GM04503 (cell line): Measurements from ENCODE around the gene CD47.

Source experiments
- DNase-seq: peaks from one replicate; pipeline ENCODE4 v3.0.0-alpha.2; 2012; ENCODE audit warnings: low read depth

The CD47 gene

GRCh38 chr3:108091498-108092250 is 843 bp upstream of the CD47 start:
- DNase-seq = no peak

GRCh38 chr3:108090049-108090700 is 656 bp downstream of the CD47 start:
- DNase-seq = no peak

- no peak for DNase-seq
These were observed 1.3 kb downstream of the CD47 start for GRCh38 chr3:108089579-108089978.

- DNase-seq = no peak
These were observed 2.1 kb downstream of the CD47 start for GRCh38 chr3:108088697-108089096.

GRCh38 chr3:108088146-108088545 is 2.7 kb downstream of the CD47 start:
- DNase-seq = no peak

GRCh38 chr3:108086653-108087052 is 4.2 kb downstream of the CD47 start:
- DNase-seq = no peak

GRCh38 chr3:108085810-108086350 is 5.0 kb downstream of the CD47 start:
- DNase-seq = no peak

- no peak for DNase-seq
These were observed 5.5 kb downstream of the CD47 start for GRCh38 chr3:108085370-108085769.

GRCh38 chr3:108079877-108080276 is 11.0 kb downstream of the CD47 start:
- DNase-seq = no peak

GRCh38 chr3:108079043-108079442 is 11.8 kb downstream of the CD47 start:
- no peak for DNase-seq

- no peak for DNase-seq
These were observed 14.3 kb downstream of the CD47 start for GRCh38 chr3:108076564-108076963.

- DNase-seq = peak; percentile 8
These were observed 16.9 kb downstream of the CD47 start for GRCh38 chr3:108073764-108074431.

- DNase-seq = no peak
These were observed 19.5 kb downstream of the CD47 start for GRCh38 chr3:108071368-108071767.

- DNase-seq = no peak
These were observed 20.5 kb downstream of the CD47 start for GRCh38 chr3:108070356-108070755.

- DNase-seq = no peak
These were observed 23.1 kb downstream of the CD47 start for GRCh38 chr3:108067768-108068167.

GRCh38 chr3:108065096-108065495 is 25.7 kb downstream of the CD47 start:
- no peak for DNase-seq

GRCh38 chr3:108064293-108064887 is 26.4 kb downstream of the CD47 start:
- no peak for DNase-seq

GRCh38 chr3:108062051-108062450 is 28.8 kb downstream of the CD47 start:
- no peak for DNase-seq

GRCh38 chr3:108060331-108060730 is 30.5 kb downstream of the CD47 start:
- DNase-seq = no peak

GRCh38 chr3:108055931-108056330 is 34.9 kb downstream of the CD47 start:
- no peak for DNase-seq

- no peak for DNase-seq
These were observed 35.9 kb downstream of the CD47 start for GRCh38 chr3:108054935-108055334.

GRCh38 chr3:108053483-108053882 is 37.3 kb downstream of the CD47 start:
- no peak for DNase-seq

GRCh38 chr3:108053067-108053466 is 37.8 kb downstream of the CD47 start:
- DNase-seq = no peak
